Measurements from ENCODE around the gene SPNS2. TPM values are rescaled to one million over a fixed set of nuclear protein-coding genes. Genes with fewer than 3 reads are reported as not detected.

SPNS2 gene
- total and polyA plus RNA-seq, 4 donors, result 2.3 to 56.2 (median 17.2) TPM

DNA sequence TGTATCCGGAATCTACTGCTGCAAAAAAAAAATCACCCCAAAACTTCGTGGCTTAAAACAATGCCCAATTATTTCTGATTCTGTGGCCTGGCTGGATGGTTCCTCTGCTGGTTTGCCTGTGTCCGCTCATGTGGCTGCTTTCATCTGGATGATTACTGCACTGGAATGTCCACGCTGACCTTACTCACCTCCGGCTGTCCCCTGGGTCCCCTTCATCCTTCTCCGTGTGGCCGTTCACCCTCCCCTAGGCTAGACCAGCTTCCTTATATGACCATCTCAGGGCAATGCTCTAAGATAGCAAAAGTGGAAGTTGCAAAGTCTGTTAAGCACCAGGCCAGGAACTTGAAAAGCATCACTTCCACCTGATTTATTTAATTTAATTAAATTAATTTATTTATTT, 31.4 kb upstream of the SPNS2 start:
- intact Hi-C loops (cut with DNase I), result no loop called here
- no peak for ATAC-seq (ENCODE audit: low FRiP score)
- Histone ChIP-seq H3K36me3 (ENCODE audit: control insufficient read depth in 1 of 2, insufficient read depth in 2 of 2, low read length in 1 of 2) (no peaks in the 10 kb centered on the region), H3K9me3 (ENCODE audit: control insufficient read depth, low read length) (no peaks in the 10 kb centered on the region), H3K27ac (ENCODE audit: low read depth in 1 of 2, low read length in 2 of 2) (no peak overlapping the region), H3K4me1 (ENCODE audit: control insufficient read depth in 1 of 2, insufficient read depth in 2 of 2, low read length in 2 of 2) (no peaks in the 10 kb centered on the region), H3K4me3 (ENCODE audit: low read length in 2 of 2) (no peak overlapping the region), H3K27me3 (ENCODE audit: control insufficient read depth in 1 of 2, insufficient read depth in 2 of 2, low read length in 1 of 2) (no peaks in the 10 kb centered on the region)
- no peak for DNase-seq
- 67 to 69% methylated on average over 7 of the region's 7 CpGs for WGBS, 2 donors

- Histone ChIP-seq H3K4me1 (ENCODE audit: control insufficient read depth in 1 of 2, insufficient read depth in 2 of 2, low read length in 2 of 2) (no peaks in the 10 kb centered on the region), H3K27ac (ENCODE audit: low read depth in 1 of 2, low read length in 2 of 2) (no peak overlapping the region), H3K4me3 (ENCODE audit: low read length in 2 of 2) (no peak overlapping the region), H3K36me3 (ENCODE audit: control insufficient read depth in 1 of 2, insufficient read depth in 2 of 2, low read length in 1 of 2) (no peaks in the 10 kb centered on the region), H3K9me3 (ENCODE audit: control insufficient read depth, low read length) (no peaks in the 10 kb centered on the region), H3K27me3 (ENCODE audit: control insufficient read depth in 1 of 2, insufficient read depth in 2 of 2, low read length in 1 of 2) (no peaks in the 10 kb centered on the region)
- intact Hi-C loops (cut with DNase I), result no loop called here
- WGBS, 2 donors, result 60 to 66% methylated on average over 12 of the region's 12 CpGs
- ATAC-seq (ENCODE audit: low FRiP score) (no peak), DNase-seq (no peak)
Measured at GRCh38 chr17:4469552-4469951, 29.1 kb upstream of the SPNS2 start.

DNA sequence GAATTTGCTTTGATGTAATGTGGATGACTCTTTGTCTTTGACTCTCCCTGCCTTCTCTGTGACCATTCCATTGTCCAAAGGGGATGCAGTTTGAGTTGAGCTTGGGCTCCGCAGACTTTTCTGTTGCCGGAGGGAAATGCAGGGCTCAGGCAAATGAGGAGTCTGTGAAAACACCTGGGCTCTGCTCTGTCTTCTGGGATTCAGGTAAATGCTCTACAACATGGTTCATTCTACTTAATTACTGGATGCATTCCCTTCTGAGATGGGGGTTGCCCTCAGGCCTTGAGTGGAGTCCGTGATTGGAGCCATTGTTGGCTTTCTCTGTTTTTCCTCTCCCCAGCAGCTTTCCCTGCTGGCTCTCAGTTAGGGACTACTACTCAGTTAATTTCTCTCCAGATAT, 26.4 kb upstream of the SPNS2 start:
- Histone ChIP-seq H3K36me3 (ENCODE audit: control insufficient read depth in 1 of 2, insufficient read depth in 2 of 2, low read length in 1 of 2) (no peaks in the 10 kb centered on the region), H3K27me3 (ENCODE audit: control insufficient read depth in 1 of 2, insufficient read depth in 2 of 2, low read length in 1 of 2) (no peaks in the 10 kb centered on the region), H3K27ac (ENCODE audit: low read depth in 1 of 2, low read length in 2 of 2) (no peak overlapping the region), H3K9me3 (ENCODE audit: control insufficient read depth, low read length) (no peaks in the 10 kb centered on the region), H3K4me3 (ENCODE audit: low read length in 2 of 2) (no peak overlapping the region), H3K4me1 (ENCODE audit: control insufficient read depth in 1 of 2, insufficient read depth in 2 of 2, low read length in 2 of 2) (no peaks in the 10 kb centered on the region)
- no peak for ATAC-seq (ENCODE audit: low FRiP score)
- intact Hi-C loops (cut with DNase I), result no loop called here
- DNase-seq, result no peak
- WGBS, 2 donors, result 92 to 94% methylated on average over 3 of the region's 3 CpGs

- Histone ChIP-seq H3K27me3 (ENCODE audit: control insufficient read depth in 1 of 2, insufficient read depth in 2 of 2, low read length in 1 of 2) (no peaks in the 10 kb centered on the region), H3K4me3 (ENCODE audit: low read length in 2 of 2) (no peak overlapping the region), H3K27ac (ENCODE audit: low read depth in 1 of 2, low read length in 2 of 2) (no peak overlapping the region), H3K36me3 (ENCODE audit: control insufficient read depth in 1 of 2, insufficient read depth in 2 of 2, low read length in 1 of 2) (no peaks in the 10 kb centered on the region), H3K9me3 (ENCODE audit: control insufficient read depth, low read length) (no peaks in the 10 kb centered on the region), H3K4me1 (ENCODE audit: control insufficient read depth in 1 of 2, insufficient read depth in 2 of 2, low read length in 2 of 2) (no peaks in the 10 kb centered on the region)
- intact Hi-C loops (cut with DNase I), result no loop called here
- DNase-seq (no peak), ATAC-seq (ENCODE audit: low FRiP score) (no peak)
- WGBS, 2 donors, result 43 to 50% methylated on average over 13 of the region's 13 CpGs
Measured at GRCh38 chr17:4474093-4474492, 24.6 kb upstream of the SPNS2 start.

DNA sequence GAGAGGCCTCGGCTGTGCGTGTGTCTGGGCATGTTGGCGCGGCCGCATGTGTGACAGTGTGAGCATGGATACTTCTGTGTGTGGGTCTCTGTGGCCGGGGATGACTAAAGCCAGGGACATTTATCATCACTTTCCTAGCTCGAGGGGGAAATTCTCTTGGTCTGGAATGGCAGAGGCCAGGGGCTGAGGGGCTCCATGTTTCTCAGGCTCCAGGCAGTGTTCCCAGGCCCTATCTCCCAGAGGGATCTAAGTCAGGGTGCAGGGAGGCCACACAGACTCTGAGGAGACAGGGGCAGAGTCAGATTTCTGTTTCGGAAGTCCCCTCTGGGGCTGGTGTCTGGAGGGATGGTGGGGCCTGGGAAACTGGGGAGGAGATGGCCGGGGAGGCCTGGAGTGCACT, 23.7 kb upstream of the SPNS2 start:
- no peaks in the 10 kb centered on the region for H3K27me3 ChIP-seq (ENCODE audit: control insufficient read depth in 1 of 2, insufficient read depth in 2 of 2, low read length in 1 of 2)
- H3K36me3 ChIP-seq (ENCODE audit: control insufficient read depth in 1 of 2, insufficient read depth in 2 of 2, low read length in 1 of 2), result no peaks in the 10 kb centered on the region
- no peak overlapping the region for H3K27ac ChIP-seq (ENCODE audit: low read depth in 1 of 2, low read length in 2 of 2)
- no peaks in the 10 kb centered on the region for H3K4me1 ChIP-seq (ENCODE audit: control insufficient read depth in 1 of 2, insufficient read depth in 2 of 2, low read length in 2 of 2)
- no peak overlapping the region for H3K4me3 ChIP-seq (ENCODE audit: low read length in 2 of 2)
- H3K9me3 ChIP-seq (ENCODE audit: control insufficient read depth, low read length), result no peaks in the 10 kb centered on the region
- no peak for ATAC-seq (ENCODE audit: low FRiP score)
- DNase-seq, result no peak
- intact Hi-C loops (cut with DNase I), result no loop called here
- WGBS, 2 donors, result 82 to 84% methylated on average over 9 of the region's 9 CpGs

DNA sequence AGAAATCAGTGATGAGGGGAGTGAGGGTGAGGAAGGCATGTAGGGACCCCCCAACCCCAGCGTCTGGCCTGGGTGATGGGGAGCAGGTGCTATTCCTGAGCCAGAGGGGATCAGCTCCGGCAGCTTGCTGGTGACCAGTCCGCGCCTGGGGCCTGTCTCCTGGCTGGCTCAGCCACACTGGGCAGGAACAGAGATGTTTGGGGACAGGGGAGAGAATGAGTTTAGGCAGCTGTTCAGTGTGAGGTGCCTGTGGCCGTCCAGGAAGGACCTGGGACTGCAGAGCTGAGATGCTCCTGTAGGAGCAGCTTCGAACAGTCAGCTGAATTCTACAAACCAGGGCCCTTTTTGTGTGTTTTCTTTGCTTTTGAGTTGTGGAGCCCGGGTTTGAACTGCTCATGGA, 23.2 kb upstream of the SPNS2 start:
- Histone ChIP-seq H3K36me3 (ENCODE audit: control insufficient read depth in 1 of 2, insufficient read depth in 2 of 2, low read length in 1 of 2) (no peaks in the 10 kb centered on the region), H3K9me3 (ENCODE audit: control insufficient read depth, low read length) (no peaks in the 10 kb centered on the region), H3K27ac (ENCODE audit: low read depth in 1 of 2, low read length in 2 of 2) (no peak overlapping the region), H3K4me3 (ENCODE audit: low read length in 2 of 2) (no peak overlapping the region), H3K4me1 (ENCODE audit: control insufficient read depth in 1 of 2, insufficient read depth in 2 of 2, low read length in 2 of 2) (no peaks in the 10 kb centered on the region), H3K27me3 (ENCODE audit: control insufficient read depth in 1 of 2, insufficient read depth in 2 of 2, low read length in 1 of 2) (no peaks in the 10 kb centered on the region)
- ATAC-seq (ENCODE audit: low FRiP score) (no peak), DNase-seq (no peak)
- intact Hi-C loops (cut with DNase I), result no loop called here
- WGBS, 2 donors, result 86 to 88% methylated on average over 7 of the region's 7 CpGs

DNA sequence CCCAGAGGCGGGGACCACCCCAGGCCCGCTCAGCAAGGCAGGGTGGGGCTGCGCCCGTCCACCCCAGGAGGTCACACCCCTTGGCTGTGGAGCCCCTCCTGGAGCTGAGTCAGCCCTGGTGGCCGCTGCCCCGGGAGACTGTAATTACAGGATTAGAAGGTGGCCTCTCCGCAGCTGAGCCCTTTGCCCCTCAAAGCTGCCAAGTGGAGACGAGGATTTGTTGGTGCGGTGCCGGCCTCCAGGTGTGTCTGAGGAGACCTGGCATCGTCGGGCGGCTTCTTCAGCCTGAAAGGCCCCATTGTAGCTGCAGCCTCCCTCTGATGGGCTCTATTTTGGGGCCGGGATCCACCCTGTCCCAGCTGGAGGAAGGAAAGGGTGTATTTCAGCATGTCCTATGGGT, 22.7 kb upstream of the SPNS2 start:
- Histone ChIP-seq H3K27me3 (ENCODE audit: control insufficient read depth in 1 of 2, insufficient read depth in 2 of 2, low read length in 1 of 2) (no peaks in the 10 kb centered on the region), H3K9me3 (ENCODE audit: control insufficient read depth, low read length) (no peaks in the 10 kb centered on the region), H3K4me3 (ENCODE audit: low read length in 2 of 2) (no peak overlapping the region), H3K36me3 (ENCODE audit: control insufficient read depth in 1 of 2, insufficient read depth in 2 of 2, low read length in 1 of 2) (no peaks in the 10 kb centered on the region), H3K27ac (ENCODE audit: low read depth in 1 of 2, low read length in 2 of 2) (no peak overlapping the region), H3K4me1 (ENCODE audit: control insufficient read depth in 1 of 2, insufficient read depth in 2 of 2, low read length in 2 of 2) (no peaks in the 10 kb centered on the region)
- no peak for ATAC-seq (ENCODE audit: low FRiP score)
- WGBS, 2 donors, result 91 to 93% methylated on average over 14 of the region's 14 CpGs
- no peak for DNase-seq
- intact Hi-C loops (cut with DNase I), result no loop called here

- DNase-seq, result no peak
- Histone ChIP-seq H3K36me3 (ENCODE audit: control insufficient read depth in 1 of 2, insufficient read depth in 2 of 2, low read length in 1 of 2) (no peaks in the 10 kb centered on the region), H3K27me3 (ENCODE audit: control insufficient read depth in 1 of 2, insufficient read depth in 2 of 2, low read length in 1 of 2) (no peaks in the 10 kb centered on the region), H3K4me1 (ENCODE audit: control insufficient read depth in 1 of 2, insufficient read depth in 2 of 2, low read length in 2 of 2) (no peaks in the 10 kb centered on the region), H3K27ac (ENCODE audit: low read depth in 1 of 2, low read length in 2 of 2) (no peak overlapping the region), H3K4me3 (ENCODE audit: low read length in 2 of 2) (no peak overlapping the region), H3K9me3 (ENCODE audit: control insufficient read depth, low read length) (no peaks in the 10 kb centered on the region)
- 89 to 91% methylated on average over 19 of the region's 19 CpGs for WGBS, 2 donors
- intact Hi-C loops (cut with DNase I), result no loop called here
- no peak for ATAC-seq (ENCODE audit: low FRiP score)
Measured at GRCh38 chr17:4476511-4477070, 22.1 kb upstream of the SPNS2 start.

DNA sequence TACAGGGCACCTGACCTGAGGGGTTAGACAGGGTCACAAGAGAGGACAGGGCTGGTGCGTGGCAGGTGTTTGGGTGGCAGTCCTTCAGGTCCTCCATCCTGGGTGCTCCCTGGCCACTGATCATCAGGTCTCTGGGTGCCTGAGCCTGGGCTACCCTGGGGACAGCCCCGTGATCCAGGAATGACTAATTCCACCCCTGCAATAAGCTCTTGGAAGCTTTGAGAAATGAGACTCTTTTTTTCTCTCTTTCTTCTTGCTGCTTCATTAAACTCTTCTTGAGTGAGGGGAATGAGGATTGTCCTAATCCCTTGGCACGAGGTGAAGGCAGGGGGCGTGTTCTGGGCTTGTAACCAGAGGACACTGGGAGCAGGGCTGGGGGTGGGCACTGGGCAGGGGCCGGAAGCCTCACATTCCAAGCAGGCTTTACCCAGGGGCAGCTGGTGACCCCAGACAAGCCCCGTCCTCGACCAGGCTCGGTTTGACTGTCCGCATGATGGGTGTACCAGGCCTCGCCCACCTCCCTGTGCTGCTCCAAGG, 21.4 kb upstream of the SPNS2 start:
- WGBS, 2 donors, result 76 to 78% methylated on average over 10 of the region's 10 CpGs
- Histone ChIP-seq H3K9me3 (ENCODE audit: control insufficient read depth, low read length) (no peaks in the 10 kb centered on the region), H3K4me1 (ENCODE audit: control insufficient read depth in 1 of 2, insufficient read depth in 2 of 2, low read length in 2 of 2) (no peaks in the 10 kb centered on the region), H3K27ac (ENCODE audit: low read depth in 1 of 2, low read length in 2 of 2) (no peak overlapping the region), H3K36me3 (ENCODE audit: control insufficient read depth in 1 of 2, insufficient read depth in 2 of 2, low read length in 1 of 2) (no peaks in the 10 kb centered on the region), H3K4me3 (ENCODE audit: low read length in 2 of 2) (no peak overlapping the region), H3K27me3 (ENCODE audit: control insufficient read depth in 1 of 2, insufficient read depth in 2 of 2, low read length in 1 of 2) (no peaks in the 10 kb centered on the region)
- ATAC-seq (ENCODE audit: low FRiP score) (no peak), DNase-seq (no peak)
- intact Hi-C loops (cut with DNase I), result no loop called here
